Activated CD8-positive, alpha-beta memory T cell treated with anti-CD3 and anti-CD28 coated beads, Interleukin-2, amount 50 U/mL, for 48 hours (primary cell): ENCODE measurements around the gene DFFB.

ENCODE experiments used
- DNase-seq: peaks from one replicate; pipeline ENCODE4 v3.0.0-alpha.2; 2020

Gene DFFB

GRCh38 chr1:3898994-3899753, 41.9 kb downstream of the DFFB start:
- DNase-seq: no peak

GRCh38 chr1:3899754-3900149, 42.5 kb downstream of the DFFB start:
- DNase-seq: peak; percentile 68

GRCh38 chr1:3900150-3900968, 43.1 kb downstream of the DFFB start, which contains the start of gene C1orf174:
TSS of gene C1orf174 (minus strand) at chr1:3900272. CDS start at chr1:3900186, 86 bp downstream.
- peak; percentile 91 for DNase-seq

- DNase-seq: peak; percentile 94
Measured at GRCh38 chr1:3900969-3901529, 43.8 kb downstream of the DFFB start.

- DNase-seq: no peak
Measured at GRCh38 chr1:3902111-3902511, 44.8 kb downstream of the DFFB start.

GRCh38 chr1:3902571-3903091, 45.4 kb downstream of the DFFB start:
- no peak for DNase-seq

GRCh38 chr1:3903141-3904005, 46.1 kb downstream of the DFFB start:
- no peak for DNase-seq

GRCh38 chr1:3904006-3904842, 46.9 kb downstream of the DFFB start:
- DNase-seq: no peak

GRCh38 chr1:3904843-3905185, 47.5 kb downstream of the DFFB start:
- no peak for DNase-seq

GRCh38 chr1:3905266-3905952, 48.1 kb downstream of the DFFB start:
- no peak for DNase-seq

- DNase-seq: no peak
Measured at GRCh38 chr1:3905953-3906671, 48.8 kb downstream of the DFFB start.

- no peak for DNase-seq
Measured at GRCh38 chr1:3906672-3907020, 49.4 kb downstream of the DFFB start.

- DNase-seq: no peak
Measured at GRCh38 chr1:3907031-3907534, 49.8 kb downstream of the DFFB start.

GRCh38 chr1:3907621-3908165, 50.4 kb downstream of the DFFB start:
- DNase-seq: no peak

GRCh38 chr1:3908886-3909517, 51.7 kb downstream of the DFFB start:
- DNase-seq: no peak

- DNase-seq: no peak
Measured at GRCh38 chr1:3909615-3910014, 52.3 kb downstream of the DFFB start.

GRCh38 chr1:3910049-3910731, 52.9 kb downstream of the DFFB start:
- DNase-seq: no peak
